ENCODE measurements around the gene CREM.

CREM gene

DNA sequence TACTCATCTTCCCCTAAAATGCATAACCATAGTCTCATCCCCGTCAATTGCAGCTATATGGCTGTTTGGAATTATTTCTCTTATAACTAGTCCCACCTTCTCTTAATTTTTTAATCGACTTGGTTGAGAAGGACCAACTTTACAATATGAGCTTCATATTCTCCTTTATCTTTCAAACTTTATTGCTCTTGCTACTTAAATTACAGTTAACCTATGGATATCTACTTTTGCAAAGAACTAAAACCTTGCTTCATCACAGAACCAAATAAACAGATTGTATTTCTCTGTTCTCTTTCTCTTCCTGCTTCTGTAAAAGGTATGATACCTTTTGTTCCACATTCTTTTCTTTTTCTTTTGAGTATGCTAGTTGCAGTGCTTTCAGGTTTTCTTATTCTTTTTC, 6.1 kb downstream of the CREM start:
- Histone ChIP-seq H3K9me3 (ENCODE audit: control extremely low read depth in 1 of 5, control insufficient read depth in 4 of 5, insufficient read depth in 2 of 5, low read depth in 1 of 5, low read length in 4 of 5) (no peaks in the 10 kb centered on the region), H3K4me3 (ENCODE audit: control insufficient read depth in 1 of 7, extremely low read depth in 1 of 7, insufficient read depth in 4 of 7, low read depth in 2 of 7, low read length in 6 of 7) (no peak overlapping the region), H3K36me3 (ENCODE audit: control insufficient read depth in 4 of 4, insufficient read depth in 4 of 4, low read length in 3 of 4) (no peaks in the 10 kb centered on the region), H3K27me3 (replicated peaks in 2 of 5; ENCODE audit: control insufficient read depth in 4 of 5, insufficient read depth in 5 of 5, low read length in 4 of 5) (no peaks in the 10 kb centered on the region), H3K4me1 (ENCODE audit: control extremely low read depth in 1 of 4, control insufficient read depth in 4 of 4, insufficient read depth in 4 of 4, low read length in 3 of 4) (peaks cover 4 to 15% (median 6%) of the 10 kb centered on the region in 4 experiments), H3K27ac (ENCODE audit: insufficient read depth in 1 of 2, low read depth in 1 of 2, low read length in 2 of 2, poor library complexity in 1 of 2, severe bottlenecking in 2 of 2) (no peak overlapping the region)
- DNase-seq, result no peak
- ChIA-PET CTCF (interaction anchor here (1.0 to 2.2 kb wide), 2 partner anchors 63 to 85 kb away, joined by 3 to 5 read pairs; no protein-coding TSS in a partner anchor), POLR2A (no interaction called here)
- WGBS (ENCODE audit: insufficient coverage), result 94% methylated on average over 2 of the region's 2 CpGs

- no peak overlapping the region for H3K27ac ChIP-seq (ENCODE audit: insufficient read depth in 1 of 2, low read depth in 1 of 2, low read length in 2 of 2, poor library complexity in 1 of 2, severe bottlenecking in 2 of 2)
- H3K4me3 ChIP-seq (ENCODE audit: control insufficient read depth in 1 of 7, extremely low read depth in 1 of 7, insufficient read depth in 4 of 7, low read depth in 2 of 7, low read length in 6 of 7), result no peak overlapping the region
- H3K27me3 ChIP-seq (replicated peaks in 2 of 5; ENCODE audit: control insufficient read depth in 4 of 5, insufficient read depth in 5 of 5, low read length in 4 of 5), result no peaks in the 10 kb centered on the region
- DNase-seq, result no peak
- H3K4me1 ChIP-seq (ENCODE audit: control extremely low read depth in 1 of 4, control insufficient read depth in 4 of 4, insufficient read depth in 4 of 4, low read length in 3 of 4), result peaks cover 0 to 8% (median 3%) of the 10 kb centered on the region in 4 experiments
- ChIA-PET POLR2A (interaction anchor here (0.5 kb wide), 1 partner anchor 358 kb away, joined by 8 read pairs; no protein-coding TSS in a partner anchor), CTCF (interaction anchor here (2.2 kb wide), 1 partner anchor 63 kb away, joined by 5 read pairs; no protein-coding TSS in a partner anchor)
- H3K36me3 ChIP-seq (ENCODE audit: control insufficient read depth in 4 of 4, insufficient read depth in 4 of 4, low read length in 3 of 4), result no peaks in the 10 kb centered on the region
- H3K9me3 ChIP-seq (ENCODE audit: control extremely low read depth in 1 of 5, control insufficient read depth in 4 of 5, insufficient read depth in 2 of 5, low read depth in 1 of 5, low read length in 4 of 5), result no peaks in the 10 kb centered on the region
- no CpG with 5 or more reads among the region's 1 CpG for WGBS (ENCODE audit: insufficient coverage)
These were observed 6.9 kb downstream of the CREM start for GRCh38 chr10:35133586-35133985.

GRCh38 chr10:35135861-35136260, 9.2 kb downstream of the CREM start:
- Histone ChIP-seq H3K36me3 (ENCODE audit: control insufficient read depth in 4 of 4, insufficient read depth in 4 of 4, low read length in 3 of 4) (no peaks in the 10 kb centered on the region), H3K4me1 (ENCODE audit: control extremely low read depth in 1 of 4, control insufficient read depth in 4 of 4, insufficient read depth in 4 of 4, low read length in 3 of 4) (peaks cover 0 to 3% (median under 1%) of the 10 kb centered on the region in 4 experiments), H3K4me3 (ENCODE audit: control insufficient read depth in 1 of 7, extremely low read depth in 1 of 7, insufficient read depth in 4 of 7, low read depth in 2 of 7, low read length in 6 of 7) (no peak overlapping the region), H3K9me3 (ENCODE audit: control extremely low read depth in 1 of 5, control insufficient read depth in 4 of 5, insufficient read depth in 2 of 5, low read depth in 1 of 5, low read length in 4 of 5) (no peaks in the 10 kb centered on the region), H3K27ac (ENCODE audit: insufficient read depth in 1 of 2, low read depth in 1 of 2, low read length in 2 of 2, poor library complexity in 1 of 2, severe bottlenecking in 2 of 2) (no peak overlapping the region), H3K27me3 (replicated peaks in 2 of 5; ENCODE audit: control insufficient read depth in 4 of 5, insufficient read depth in 5 of 5, low read length in 4 of 5) (no peaks in the 10 kb centered on the region)
- 85% methylated on average over 3 of the region's 5 CpGs for WGBS (ENCODE audit: insufficient coverage)
- no peak for DNase-seq
- CTCF ChIA-PET, result no interaction called here
- POLR2A ChIA-PET, result no interaction called here

DNA sequence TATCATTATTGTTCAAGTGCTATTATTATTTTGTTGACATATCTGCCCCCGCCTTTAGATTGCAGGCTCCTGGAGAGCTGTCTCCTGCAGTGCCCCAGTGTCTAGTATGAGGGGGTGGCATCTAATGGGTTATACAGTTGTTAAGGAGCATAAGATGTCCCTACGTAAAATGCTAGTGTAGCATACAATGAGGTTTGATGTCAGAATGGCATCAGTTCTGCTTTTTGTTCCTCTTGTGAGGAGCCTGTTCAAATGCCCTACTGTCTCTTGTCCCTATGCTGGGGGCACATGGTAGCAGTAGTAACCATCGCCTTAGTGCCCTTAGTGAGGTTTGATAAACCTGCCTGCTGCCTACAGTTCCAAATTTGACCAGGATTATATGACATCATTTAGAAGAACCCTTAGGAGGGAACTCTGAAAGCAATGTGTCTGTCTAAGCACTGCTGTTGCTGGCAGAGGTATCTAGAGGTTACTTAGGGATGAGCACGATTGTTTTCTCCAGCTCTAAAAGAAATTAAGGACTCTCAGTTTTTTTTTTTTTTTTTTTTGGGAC, 9.7 kb downstream of the CREM start:
- no peaks in the 10 kb centered on the region for H3K9me3 ChIP-seq (ENCODE audit: control extremely low read depth in 1 of 5, control insufficient read depth in 4 of 5, insufficient read depth in 2 of 5, low read depth in 1 of 5, low read length in 4 of 5)
- WGBS (ENCODE audit: insufficient coverage), result 100% methylated on average over 4 of the region's 4 CpGs
- no peaks in the 10 kb centered on the region for H3K36me3 ChIP-seq (ENCODE audit: control insufficient read depth in 4 of 4, insufficient read depth in 4 of 4, low read length in 3 of 4)
- H3K27ac ChIP-seq (ENCODE audit: insufficient read depth in 1 of 2, low read depth in 1 of 2, low read length in 2 of 2, poor library complexity in 1 of 2, severe bottlenecking in 2 of 2), result no peak overlapping the region
- no peaks in the 10 kb centered on the region for H3K27me3 ChIP-seq (replicated peaks in 2 of 5; ENCODE audit: control insufficient read depth in 4 of 5, insufficient read depth in 5 of 5, low read length in 4 of 5)
- ChIA-PET POLR2A (no interaction called here), CTCF (no interaction called here)
- no peak overlapping the region for H3K4me3 ChIP-seq (ENCODE audit: control insufficient read depth in 1 of 7, extremely low read depth in 1 of 7, insufficient read depth in 4 of 7, low read depth in 2 of 7, low read length in 6 of 7)
- H3K4me1 ChIP-seq (ENCODE audit: control extremely low read depth in 1 of 4, control insufficient read depth in 4 of 4, insufficient read depth in 4 of 4, low read length in 3 of 4), result peaks cover 0 to 3% (median 0%) of the 10 kb centered on the region in 4 experiments
- peak in 2 of 3 donors; percentile 22 to 37 for DNase-seq

GRCh38 chr10:35140126-35140525, 13.5 kb downstream of the CREM start:
- H3K27me3 ChIP-seq (replicated peaks in 2 of 5; ENCODE audit: control insufficient read depth in 4 of 5, insufficient read depth in 5 of 5, low read length in 4 of 5), result no peaks in the 10 kb centered on the region
- H3K4me1 ChIP-seq (ENCODE audit: control extremely low read depth in 1 of 4, control insufficient read depth in 4 of 4, insufficient read depth in 4 of 4, low read length in 3 of 4), result peaks cover 0 to 1% (median 0%) of the 10 kb centered on the region in 4 experiments
- 97% methylated on average over 3 of the region's 6 CpGs for WGBS (ENCODE audit: insufficient coverage)
- no peaks in the 10 kb centered on the region for H3K36me3 ChIP-seq (ENCODE audit: control insufficient read depth in 4 of 4, insufficient read depth in 4 of 4, low read length in 3 of 4)
- POLR2A ChIA-PET, result no interaction called here
- no peaks in the 10 kb centered on the region for H3K9me3 ChIP-seq (ENCODE audit: control extremely low read depth in 1 of 5, control insufficient read depth in 4 of 5, insufficient read depth in 2 of 5, low read depth in 1 of 5, low read length in 4 of 5)
- DNase-seq, result no peak
- H3K4me3 ChIP-seq (ENCODE audit: control insufficient read depth in 1 of 7, extremely low read depth in 1 of 7, insufficient read depth in 4 of 7, low read depth in 2 of 7, low read length in 6 of 7), result no peak overlapping the region
- no peak overlapping the region for H3K27ac ChIP-seq (ENCODE audit: insufficient read depth in 1 of 2, low read depth in 1 of 2, low read length in 2 of 2, poor library complexity in 1 of 2, severe bottlenecking in 2 of 2)
- CTCF ChIA-PET, result no interaction called here

DNA sequence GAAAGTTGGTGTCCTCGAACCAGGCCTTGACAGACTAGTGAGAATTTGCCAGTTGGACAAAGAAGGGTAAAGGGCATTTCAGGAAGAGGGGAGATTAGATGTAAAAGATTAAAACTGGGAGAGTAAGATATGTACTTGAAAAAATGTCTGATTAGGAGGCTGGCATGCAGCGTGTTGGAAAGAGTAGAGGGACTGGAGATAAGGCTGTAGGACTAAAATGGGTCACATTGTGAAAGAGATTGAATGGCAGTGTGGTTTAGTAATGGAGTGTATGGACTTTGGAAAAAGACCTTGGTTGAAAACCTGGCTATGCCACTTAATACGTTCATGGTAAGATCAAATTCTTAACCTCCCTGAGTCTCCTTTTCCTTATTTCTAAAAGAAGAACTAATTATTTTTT, 14.1 kb downstream of the CREM start:
- no peaks in the 10 kb centered on the region for H3K36me3 ChIP-seq (ENCODE audit: control insufficient read depth in 4 of 4, insufficient read depth in 4 of 4, low read length in 3 of 4)
- DNase-seq, result no peak
- WGBS (ENCODE audit: insufficient coverage), result 89% methylated on average over 2 of the region's 3 CpGs
- no peak overlapping the region for H3K4me3 ChIP-seq (ENCODE audit: control insufficient read depth in 1 of 7, extremely low read depth in 1 of 7, insufficient read depth in 4 of 7, low read depth in 2 of 7, low read length in 6 of 7)
- no peaks in the 10 kb centered on the region for H3K9me3 ChIP-seq (ENCODE audit: control extremely low read depth in 1 of 5, control insufficient read depth in 4 of 5, insufficient read depth in 2 of 5, low read depth in 1 of 5, low read length in 4 of 5)
- no peaks in the 10 kb centered on the region for H3K4me1 ChIP-seq (ENCODE audit: control extremely low read depth in 1 of 4, control insufficient read depth in 4 of 4, insufficient read depth in 4 of 4, low read length in 3 of 4)
- no peak overlapping the region for H3K27ac ChIP-seq (ENCODE audit: insufficient read depth in 1 of 2, low read depth in 1 of 2, low read length in 2 of 2, poor library complexity in 1 of 2, severe bottlenecking in 2 of 2)
- POLR2A ChIA-PET, result no interaction called here
- CTCF ChIA-PET, result no interaction called here
- no peaks in the 10 kb centered on the region for H3K27me3 ChIP-seq (replicated peaks in 2 of 5; ENCODE audit: control insufficient read depth in 4 of 5, insufficient read depth in 5 of 5, low read length in 4 of 5)

DNA sequence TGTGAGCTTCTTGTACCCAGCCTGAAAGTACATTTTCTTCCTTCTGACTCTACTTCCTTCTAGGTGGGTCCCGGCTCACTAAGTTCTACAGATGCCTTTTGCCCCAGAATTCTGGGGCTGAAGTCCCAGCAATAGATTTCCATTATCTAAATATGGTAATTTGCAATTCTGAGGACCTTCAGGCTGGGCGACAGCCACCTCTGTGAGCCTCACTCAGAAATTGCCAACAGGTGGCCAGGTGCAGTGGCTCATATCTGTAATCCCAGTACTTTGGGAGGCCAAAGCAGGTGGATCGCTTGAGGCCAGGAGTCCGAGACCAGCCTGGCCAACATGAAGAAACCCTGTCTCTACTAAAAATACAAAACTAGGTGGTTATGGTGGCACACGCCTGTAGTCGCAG, 23.7 kb downstream of the CREM start:
- no peak for DNase-seq
- Histone ChIP-seq H3K27ac (ENCODE audit: insufficient read depth in 1 of 2, low read depth in 1 of 2, low read length in 2 of 2, poor library complexity in 1 of 2, severe bottlenecking in 2 of 2) (no peak overlapping the region), H3K27me3 (replicated peaks in 2 of 5; ENCODE audit: control insufficient read depth in 4 of 5, insufficient read depth in 5 of 5, low read length in 4 of 5) (no peaks in the 10 kb centered on the region), H3K4me1 (ENCODE audit: control extremely low read depth in 1 of 4, control insufficient read depth in 4 of 4, insufficient read depth in 4 of 4, low read length in 3 of 4) (peaks cover 0 to 2% (median 0%) of the 10 kb centered on the region in 4 experiments), H3K9me3 (ENCODE audit: control extremely low read depth in 1 of 5, control insufficient read depth in 4 of 5, insufficient read depth in 2 of 5, low read depth in 1 of 5, low read length in 4 of 5) (no peaks in the 10 kb centered on the region), H3K36me3 (ENCODE audit: control insufficient read depth in 4 of 4, insufficient read depth in 4 of 4, low read length in 3 of 4) (peaks cover 0 to 2% (median 0%) of the 10 kb centered on the region in 4 experiments), H3K4me3 (ENCODE audit: control insufficient read depth in 1 of 7, extremely low read depth in 1 of 7, insufficient read depth in 4 of 7, low read depth in 2 of 7, low read length in 6 of 7) (no peak overlapping the region)
- ChIA-PET POLR2A (no interaction called here), CTCF (no interaction called here)
- WGBS (ENCODE audit: insufficient coverage), result 91% methylated on average over 5 of the region's 6 CpGs

Data from common myeloid progenitor, CD34-positive (primary cell).